Vagina (tissue), 2 donors: ENCODE measurements around the gene P3H4. TPM values are rescaled to one million over a fixed set of nuclear protein-coding genes. Genes with fewer than 3 reads are reported as not detected.
"Not testable (repeated sequence)": the region's sequence is repeated elsewhere in the genome, so short reads cannot be mapped to it uniquely, and the experiment has no call there.

Experiments used
- DNase-seq, 2 donors: peaks; one replicate each; pipeline ENCODE4 v3.0.0-alpha.2; 2017; ENCODE audit errors: extremely low spot score in 2 of 2
- H3K27ac ChIP-seq: fragments of 200-600 bp; sonication (generic); one replicate; pipeline ENCODE4 v1.5.1; 2019
- H3K27me3 ChIP-seq: fragments of 200-600 bp; sonication (generic); one replicate; pipeline ENCODE4 v1.5.1; 2019
- H3K36me3 ChIP-seq, 2 donors: fragments of 200-600 bp; sonication (generic); one replicate each; pipeline ENCODE4 v1.5.1; 2017 to 2019
- H3K4me1 ChIP-seq: fragments of 200-600 bp; sonication (generic); one replicate; pipeline ENCODE4 v1.5.1; 2019
- H3K4me3 ChIP-seq, 2 donors: fragments of 200-600 bp; sonication (generic); 1 replicate in 1 of 2; 2 replicates in 1 of 2; pipeline ENCODE4 v1.5.1; 2016 to 2019
- H3K9me3 ChIP-seq: fragments of 200-600 bp; sonication (generic); one replicate; pipeline ENCODE4 v1.5.1; 2019
- POLR2A ChIP-seq, 2 donors: fragments of 450-650 bp; IDR thresholded peaks; one replicate each; pipeline ENCODE4 v1.6.1; 2017; ENCODE audit warnings: antibody characterized with exemption in 2 of 2, mild to moderate bottlenecking in 2 of 2, moderate library complexity in 2 of 2
- POLR2AphosphoS5 ChIP-seq, 2 donors: sonication (generic); formaldehyde crosslinking; IDR thresholded peaks; one replicate each; pipeline ENCODE4 v1.9.0; 2017; ENCODE audit warnings: antibody characterized with exemption in 2 of 2, mild to moderate bottlenecking in 2 of 2, low read depth in 1 of 2; ENCODE audit not compliant: insufficient read depth in 1 of 2
- intact Hi-C: fragments of 100-400 bp; cut with DNase I; formaldehyde crosslinking; loops from one replicate; pipeline ENCODE4 v1.15.1; 2023
- total RNA-seq: library from RNA; depleted of rRNA; stranded (reverse); fragments of >200 nt; gene quantifications from one replicate; pipeline ENCODE4 v1.2.3, GENCODE V29; 2016
- TF ChIP-seq, protein P1 (sequence below), 3 experiments: fragments of 450-650 bp in 2 of 3; fragments of 200-600 bp in 1 of 3; sonication (generic) in 1 of 3; IDR thresholded peaks; one replicate each; pipeline ENCODE4 v1.5.1; 2017 to 2019; ENCODE audit warnings: antibody characterized with exemption in 3 of 3, mild to moderate bottlenecking in 2 of 3, moderate library complexity in 2 of 3

The P3H4 gene
- total RNA-seq, 1 donor from 2014 or later, result 11.5 TPM

GRCh38 chr17:41835800-41836549 lies 24.2 kb upstream of the P3H4 start, which contains the start of gene NT5C3B:
NT5C3B (minus strand) TSS chr17:41836232; CDS start chr17:41836193, 39 bp downstream.
- peak within 1 kb of the TSS; percentile 73 to 99 for H3K4me3 ChIP-seq
- peaks cover 0 to 10% of the 10 kb centered on the region in 2 donors for H3K36me3 ChIP-seq
- peaks cover 20% of the 10 kb centered on the region for H3K4me1 ChIP-seq
- H3K9me3 ChIP-seq, result no peaks in the 10 kb centered on the region
- no peak for DNase-seq
- H3K27me3 ChIP-seq, result no peaks in the 10 kb centered on the region
- intact Hi-C loops, result no loop called here
- peak in 1 of 2 donors; percentile 31 for TF ChIP-seq POLR2AphosphoS5 (IDR thresholded peaks at IDR 0.05; ENCODE audit: insufficient read depth in 1 of 2, low read depth in 1 of 2)
- TF ChIP-seq, protein P1, sequence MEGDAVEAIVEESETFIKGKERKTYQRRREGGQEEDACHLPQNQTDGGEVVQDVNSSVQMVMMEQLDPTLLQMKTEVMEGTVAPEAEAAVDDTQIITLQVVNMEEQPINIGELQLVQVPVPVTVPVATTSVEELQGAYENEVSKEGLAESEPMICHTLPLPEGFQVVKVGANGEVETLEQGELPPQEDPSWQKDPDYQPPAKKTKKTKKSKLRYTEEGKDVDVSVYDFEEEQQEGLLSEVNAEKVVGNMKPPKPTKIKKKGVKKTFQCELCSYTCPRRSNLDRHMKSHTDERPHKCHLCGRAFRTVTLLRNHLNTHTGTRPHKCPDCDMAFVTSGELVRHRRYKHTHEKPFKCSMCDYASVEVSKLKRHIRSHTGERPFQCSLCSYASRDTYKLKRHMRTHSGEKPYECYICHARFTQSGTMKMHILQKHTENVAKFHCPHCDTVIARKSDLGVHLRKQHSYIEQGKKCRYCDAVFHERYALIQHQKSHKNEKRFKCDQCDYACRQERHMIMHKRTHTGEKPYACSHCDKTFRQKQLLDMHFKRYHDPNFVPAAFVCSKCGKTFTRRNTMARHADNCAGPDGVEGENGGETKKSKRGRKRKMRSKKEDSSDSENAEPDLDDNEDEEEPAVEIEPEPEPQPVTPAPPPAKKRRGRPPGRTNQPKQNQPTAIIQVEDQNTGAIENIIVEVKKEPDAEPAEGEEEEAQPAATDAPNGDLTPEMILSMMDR (IDR thresholded peaks at IDR 0.05), result no peak
- peak in 1 of 2 donors; percentile 14 for TF ChIP-seq POLR2A (IDR thresholded peaks at IDR 0.05)
- H3K27ac ChIP-seq, result peak within 1 kb of the TSS; percentile 74

DNA sequence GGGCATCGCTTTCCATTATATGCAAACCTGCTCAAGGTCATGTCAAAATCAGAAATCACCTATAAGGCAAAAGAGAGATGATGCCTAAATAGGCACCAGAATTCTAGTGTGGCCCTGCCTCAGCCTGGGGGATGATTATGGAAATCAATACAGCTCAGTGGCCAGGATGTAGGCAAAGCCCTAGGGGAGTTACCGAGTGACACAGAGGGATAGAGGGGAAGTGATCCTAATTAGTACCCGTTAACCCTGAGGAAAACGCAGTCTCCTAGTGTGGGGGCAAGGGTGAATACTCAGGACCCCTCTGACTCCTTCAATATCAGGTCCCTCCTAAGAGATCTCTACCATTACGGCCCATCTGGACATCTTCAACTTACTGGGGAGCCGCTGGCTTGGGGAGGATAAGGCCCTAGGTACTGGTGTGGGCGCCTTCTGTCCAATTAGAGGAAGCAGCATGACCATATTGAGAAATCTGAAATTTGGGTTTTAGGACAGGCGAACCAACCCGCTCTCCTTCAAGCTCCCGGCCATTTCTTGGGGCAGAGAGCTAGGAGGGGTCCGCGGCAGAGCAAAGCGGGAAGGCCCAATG lies 23.6 kb upstream of the P3H4 start:
- H3K4me1 ChIP-seq, result peaks cover 20% of the 10 kb centered on the region
- H3K27me3 ChIP-seq, result no peaks in the 10 kb centered on the region
- TF ChIP-seq, protein P1 (IDR thresholded peaks at IDR 0.05), result no peak
- no peak for TF ChIP-seq POLR2A (IDR thresholded peaks at IDR 0.05)
- TF ChIP-seq POLR2AphosphoS5 (IDR thresholded peaks at IDR 0.05; ENCODE audit: insufficient read depth in 1 of 2, low read depth in 1 of 2), result no peak
- H3K4me3 ChIP-seq, result peak overlapping the region; percentile 73 to 99
- H3K9me3 ChIP-seq, result no peaks in the 10 kb centered on the region
- peak overlapping the region; percentile 74 for H3K27ac ChIP-seq
- DNase-seq, result no peak
- intact Hi-C loops, result no loop called here
- H3K36me3 ChIP-seq, result peaks cover 0 to 16% of the 10 kb centered on the region in 2 donors

- H3K4me1 ChIP-seq, DNase-seq, H3K27ac ChIP-seq, H3K9me3 ChIP-seq, intact Hi-C loops, H3K27me3 ChIP-seq, H3K4me3 ChIP-seq: not testable (repeated sequence)
- H3K36me3 ChIP-seq, result peaks cover 0 to 53% of the 10 kb centered on the region in 2 donors
Observed at GRCh38 chr17:41829961-41830360, 18.2 kb upstream of the P3H4 start.

DNA sequence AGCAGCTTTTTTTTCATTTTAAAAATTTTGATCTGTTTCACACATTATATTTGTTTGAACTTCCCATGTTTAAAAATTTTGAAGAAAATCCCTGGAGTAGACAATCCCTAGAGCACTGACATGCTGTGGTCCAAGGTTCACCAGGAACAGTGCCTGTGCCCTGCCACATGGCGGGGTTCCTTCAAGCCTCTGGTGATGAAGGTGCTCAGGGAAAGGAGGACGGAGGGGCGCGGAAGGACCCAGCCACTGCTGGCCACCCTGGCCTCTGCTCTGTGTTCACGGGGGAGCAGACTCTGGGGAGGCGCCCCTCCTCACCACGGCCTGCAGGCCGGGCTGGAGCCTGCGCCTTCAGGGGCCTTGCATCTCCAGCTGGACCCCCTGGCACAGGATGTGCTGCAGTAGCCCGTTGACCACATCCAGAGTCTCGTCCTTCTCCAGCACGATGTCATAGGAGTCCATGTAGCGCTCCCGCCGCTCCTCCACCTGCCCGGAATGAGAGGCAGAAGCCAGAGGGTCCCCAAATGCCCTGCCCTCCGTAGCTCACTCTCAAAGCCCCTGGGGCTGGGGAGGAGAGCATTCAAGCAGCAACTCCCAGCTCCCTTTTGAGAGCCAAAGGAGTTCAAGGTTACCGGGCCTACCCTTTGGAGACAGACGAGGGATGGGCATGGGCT lies 13.6 kb upstream of the P3H4 start:
- H3K36me3 ChIP-seq, result peaks cover 0 to 37% of the 10 kb centered on the region in 2 donors
- no peak overlapping the region for H3K27ac ChIP-seq
- no peaks in the 10 kb centered on the region for H3K9me3 ChIP-seq
- DNase-seq, result no peak
- no peak overlapping the region for H3K4me3 ChIP-seq
- H3K4me1 ChIP-seq, result no peaks in the 10 kb centered on the region
- intact Hi-C loops, result no loop called here
- H3K27me3 ChIP-seq, result no peaks in the 10 kb centered on the region
- TF ChIP-seq POLR2A (IDR thresholded peaks at IDR 0.05) (no peak), POLR2AphosphoS5 (IDR thresholded peaks at IDR 0.05; ENCODE audit: insufficient read depth in 1 of 2, low read depth in 1 of 2) (no peak)
- TF ChIP-seq, protein P1 (IDR thresholded peaks at IDR 0.05), result no peak

DNA sequence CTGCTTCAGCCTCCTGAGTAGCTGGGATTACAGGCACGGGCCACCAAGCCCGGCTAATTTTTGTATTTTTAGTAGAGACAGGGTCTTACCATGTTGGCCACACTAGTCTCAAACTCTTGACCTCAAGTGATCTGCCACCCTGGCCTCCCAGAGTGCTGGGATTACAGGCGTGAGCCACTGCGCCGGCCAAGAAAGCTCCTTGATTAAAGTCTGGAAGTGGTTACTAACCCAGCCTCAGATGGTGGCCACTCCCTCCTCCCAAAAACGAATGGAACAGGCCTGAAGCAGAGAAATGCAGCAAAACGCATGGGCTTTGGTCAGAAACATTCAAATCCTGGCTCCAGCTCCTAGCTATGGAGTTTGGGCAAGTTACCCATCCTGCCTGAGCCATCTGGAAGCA lies 12.3 kb upstream of the P3H4 start:
- TF ChIP-seq POLR2A (IDR thresholded peaks at IDR 0.05) (no peak), POLR2AphosphoS5 (IDR thresholded peaks at IDR 0.05; ENCODE audit: insufficient read depth in 1 of 2, low read depth in 1 of 2) (no peak)
- no peaks in the 10 kb centered on the region for H3K27me3 ChIP-seq
- no peak overlapping the region for H3K4me3 ChIP-seq
- H3K36me3 ChIP-seq, result peaks cover 0 to 29% of the 10 kb centered on the region in 2 donors
- H3K9me3 ChIP-seq, result no peaks in the 10 kb centered on the region
- intact Hi-C loops, result no loop called here
- H3K4me1 ChIP-seq, result no peaks in the 10 kb centered on the region
- H3K27ac ChIP-seq, result no peak overlapping the region
- DNase-seq, result no peak
